ENCODE results near the gene CDH16. TPM values are rescaled to one million over a fixed set of nuclear protein-coding genes. Genes with fewer than 3 reads are reported as not detected.

The CDH16 gene
- total and polyA plus RNA-seq, 3 experiments from 2014 or later: not detected

DNA sequence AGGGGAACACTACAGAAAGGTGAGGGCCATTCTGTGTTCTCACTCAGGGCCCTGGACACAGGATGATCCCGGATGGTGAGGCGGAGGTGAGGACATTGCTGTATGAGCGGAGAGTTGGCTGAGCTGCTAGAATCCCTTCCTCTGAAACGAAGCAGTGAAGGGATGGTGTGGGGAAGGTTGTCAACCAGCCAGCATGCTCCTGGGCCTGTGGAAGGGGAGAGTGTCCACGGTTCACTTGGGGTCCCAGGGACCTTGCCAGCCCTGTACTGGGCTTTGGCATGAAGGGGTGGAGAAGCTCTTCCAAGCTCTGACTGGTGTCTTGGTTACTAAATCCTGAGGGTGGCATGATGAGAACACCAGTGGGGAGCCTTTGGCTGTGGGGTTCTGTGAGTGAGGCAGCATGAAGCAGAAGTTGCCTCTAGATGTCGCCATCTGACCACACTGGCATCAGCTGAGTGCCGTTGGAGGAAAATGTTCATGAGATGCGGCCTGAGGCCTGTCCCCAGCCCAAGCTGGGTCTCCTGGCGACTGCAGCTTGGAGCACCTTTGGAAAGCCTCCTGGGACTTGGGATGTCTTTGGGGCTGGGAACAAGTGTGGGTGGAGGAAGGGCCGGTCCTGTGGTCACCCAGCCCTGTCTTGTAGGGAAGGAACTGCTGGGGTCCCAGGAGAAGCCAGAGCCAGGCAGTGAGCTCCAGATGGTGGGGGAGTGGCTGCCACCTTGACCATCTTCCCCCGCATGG is 23.6 kb downstream of the CDH16 start:
- H3K9me3 ChIP-seq (ENCODE audit: low read length): no peaks in the 10 kb centered on the region
- no peaks in the 10 kb centered on the region for H3K36me3 ChIP-seq (ENCODE audit: insufficient read depth, low read length)
- ChIA-PET CTCF (interaction anchor here (0.9 to 2.1 kb wide), 8 partner anchors 11 to 290 kb away, joined by 3 to 10 read pairs (median 4); partner anchors contain the start of genes PDP2 and RRAD), POLR2A (no interaction called here)
- Mint-ChIP-seq H3K4me3 (peak overlapping the region in 1 of 7 donors; percentile 19), H3K27me3 (no peaks in the 10 kb centered on the region), H3K27ac (peak overlapping the region in 2 of 8 donors; percentile 47 to 52), H3K4me1 (peaks cover 3 to 10% (median 4%) of the 10 kb centered on the region in 3 donors), H3K9me3 (no peaks in the 10 kb centered on the region), H3K36me3 (peaks cover 0 to 6% (median 2%) of the 10 kb centered on the region in 3 donors)
- no peaks in the 10 kb centered on the region for H3K4me1 ChIP-seq (ENCODE audit: insufficient read depth, low read length)
- no peak overlapping the region for H3K27ac ChIP-seq (ENCODE audit: low read depth, low read length)
- H3K27me3 ChIP-seq (ENCODE audit: insufficient read depth, low read length, poor library complexity, severe bottlenecking): no peaks in the 10 kb centered on the region
- H3K4me3 ChIP-seq (ENCODE audit: low read length): no peak overlapping the region
- DNase-seq: peak; percentile 28 to 63 (median 31)

- H3K9me3 Mint-ChIP-seq: no peaks in the 10 kb centered on the region
- peaks cover 0 to 6% (median 2%) of the 10 kb centered on the region in 3 donors for H3K36me3 Mint-ChIP-seq
- peak overlapping the region in 1 of 8 donors; percentile 33 for H3K27ac Mint-ChIP-seq
- H3K4me1 ChIP-seq (ENCODE audit: insufficient read depth, low read length): no peaks in the 10 kb centered on the region
- H3K4me3 Mint-ChIP-seq: no peak overlapping the region
- H3K27me3 Mint-ChIP-seq: no peaks in the 10 kb centered on the region
- no peak overlapping the region for H3K4me3 ChIP-seq (ENCODE audit: low read length)
- H3K27ac ChIP-seq (ENCODE audit: low read depth, low read length): no peak overlapping the region
- no peak for DNase-seq
- no peaks in the 10 kb centered on the region for H3K9me3 ChIP-seq (ENCODE audit: low read length)
- ChIA-PET CTCF (interaction anchor here (1.1 to 2.1 kb wide), 5 partner anchors 13 to 37 kb away, joined by 3 to 10 read pairs (median 4); partner anchors contain the start of genes PDP2 and RRAD), POLR2A (interaction anchor here (0.6 kb wide), 1 partner anchor 1177 kb away, joined by 4 read pairs; no protein-coding TSS in a partner anchor)
- no peaks in the 10 kb centered on the region for H3K36me3 ChIP-seq (ENCODE audit: insufficient read depth, low read length)
- H3K27me3 ChIP-seq (ENCODE audit: insufficient read depth, low read length, poor library complexity, severe bottlenecking): no peaks in the 10 kb centered on the region
- H3K4me1 Mint-ChIP-seq: peaks cover 3 to 10% (median 4%) of the 10 kb centered on the region in 3 donors
Observed at GRCh38 chr16:66894055-66894454, 24.6 kb downstream of the CDH16 start.

GRCh38 chr16:66891797-66892196 is 26.9 kb downstream of the CDH16 start:
- no peaks in the 10 kb centered on the region for H3K36me3 ChIP-seq (ENCODE audit: insufficient read depth, low read length)
- POLR2A ChIA-PET: interaction anchor here (0.6 to 1.5 kb wide), 4 partner anchors 11 to 370 kb away, joined by 3 to 14 read pairs (median 6); partner anchors contain the start of genes NAE1 and PDP2

GRCh38 chr16:66891360-66891759 is 27.3 kb downstream of the CDH16 start:
- H3K4me3 Mint-ChIP-seq: no peak overlapping the region

More at GRCh38 chr16:66891797-66892196, 26.9 kb downstream of the CDH16 start:
- H3K27me3 Mint-ChIP-seq: no peaks in the 10 kb centered on the region
- H3K27ac ChIP-seq (ENCODE audit: low read depth, low read length): no peak overlapping the region
- H3K36me3 Mint-ChIP-seq: peaks cover 0 to 20% (median 0%) of the 10 kb centered on the region in 3 donors
- no peak overlapping the region for H3K4me3 Mint-ChIP-seq
- no peak overlapping the region for H3K27ac Mint-ChIP-seq
- no peaks in the 10 kb centered on the region for H3K4me1 ChIP-seq (ENCODE audit: insufficient read depth, low read length)
- no peak overlapping the region for H3K4me3 ChIP-seq (ENCODE audit: low read length)
- CTCF ChIA-PET: interaction anchor here (1.4 to 1.8 kb wide), 2 partner anchors 11 to 19 kb away, joined by 4 to 5 read pairs; partner anchors contain the start of gene PDP2
- peaks cover 9 to 22% (median 11%) of the 10 kb centered on the region in 3 donors for H3K4me1 Mint-ChIP-seq
- no peaks in the 10 kb centered on the region for H3K9me3 Mint-ChIP-seq
- no peak for DNase-seq
- no peaks in the 10 kb centered on the region for H3K9me3 ChIP-seq (ENCODE audit: low read length)
- H3K27me3 ChIP-seq (ENCODE audit: insufficient read depth, low read length, poor library complexity, severe bottlenecking): no peaks in the 10 kb centered on the region

GRCh38 chr16:66890799-66891198 is 27.9 kb downstream of the CDH16 start:
- CTCF ChIA-PET: interaction anchor here (0.9 to 1.8 kb wide), 2 partner anchors 13 to 18 kb away, joined by 3 to 5 read pairs; no protein-coding TSS in a partner anchor
- Mint-ChIP-seq H3K27ac (peak overlapping the region in 2 of 8 donors; percentile 27 to 32), H3K4me1 (peaks cover 13 to 29% (median 16%) of the 10 kb centered on the region in 3 donors), H3K4me3 (no peak overlapping the region), H3K9me3 (no peaks in the 10 kb centered on the region), H3K36me3 (peaks cover 0 to 29% (median under 1%) of the 10 kb centered on the region in 3 donors), H3K27me3 (no peaks in the 10 kb centered on the region)
- Histone ChIP-seq H3K27ac (ENCODE audit: low read depth, low read length) (no peak overlapping the region), H3K27me3 (ENCODE audit: insufficient read depth, low read length, poor library complexity, severe bottlenecking) (no peaks in the 10 kb centered on the region), H3K4me3 (ENCODE audit: low read length) (no peak overlapping the region), H3K9me3 (ENCODE audit: low read length) (no peaks in the 10 kb centered on the region), H3K4me1 (ENCODE audit: insufficient read depth, low read length) (no peaks in the 10 kb centered on the region), H3K36me3 (ENCODE audit: insufficient read depth, low read length) (peaks cover 2% of the 10 kb centered on the region)
- POLR2A ChIA-PET: no interaction called here
- no peak for DNase-seq

More at GRCh38 chr16:66891360-66891759, 27.3 kb downstream of the CDH16 start:
- H3K36me3 Mint-ChIP-seq: peaks cover 0 to 25% (median 0%) of the 10 kb centered on the region in 3 donors
- no peaks in the 10 kb centered on the region for H3K9me3 ChIP-seq (ENCODE audit: low read length)
- DNase-seq: no peak
- no peak overlapping the region for H3K4me3 ChIP-seq (ENCODE audit: low read length)
- ChIA-PET POLR2A (interaction anchor here (1.5 kb wide), 1 partner anchor 11 kb away, joined by 9 read pairs; the partner anchor contains the start of gene PDP2), CTCF (interaction anchor here (1.8 kb wide), 1 partner anchor 19 kb away, joined by 5 read pairs; no protein-coding TSS in a partner anchor)
- H3K27me3 Mint-ChIP-seq: no peaks in the 10 kb centered on the region
- peak overlapping the region in 3 of 8 donors; percentile 27 to 57 (median 33) for H3K27ac Mint-ChIP-seq
- no peaks in the 10 kb centered on the region for H3K4me1 ChIP-seq (ENCODE audit: insufficient read depth, low read length)
- H3K36me3 ChIP-seq (ENCODE audit: insufficient read depth, low read length): no peaks in the 10 kb centered on the region
- H3K27ac ChIP-seq (ENCODE audit: low read depth, low read length): no peak overlapping the region
- peaks cover 13 to 26% (median 14%) of the 10 kb centered on the region in 3 donors for H3K4me1 Mint-ChIP-seq
- H3K27me3 ChIP-seq (ENCODE audit: insufficient read depth, low read length, poor library complexity, severe bottlenecking): no peaks in the 10 kb centered on the region
- no peaks in the 10 kb centered on the region for H3K9me3 Mint-ChIP-seq

GRCh38 chr16:66889622-66890021 is 29.1 kb downstream of the CDH16 start:
- Mint-ChIP-seq H3K4me1 (peaks cover 15 to 33% (median 21%) of the 10 kb centered on the region in 3 donors), H3K27me3 (no peaks in the 10 kb centered on the region)
- POLR2A ChIA-PET: no interaction called here

DNA sequence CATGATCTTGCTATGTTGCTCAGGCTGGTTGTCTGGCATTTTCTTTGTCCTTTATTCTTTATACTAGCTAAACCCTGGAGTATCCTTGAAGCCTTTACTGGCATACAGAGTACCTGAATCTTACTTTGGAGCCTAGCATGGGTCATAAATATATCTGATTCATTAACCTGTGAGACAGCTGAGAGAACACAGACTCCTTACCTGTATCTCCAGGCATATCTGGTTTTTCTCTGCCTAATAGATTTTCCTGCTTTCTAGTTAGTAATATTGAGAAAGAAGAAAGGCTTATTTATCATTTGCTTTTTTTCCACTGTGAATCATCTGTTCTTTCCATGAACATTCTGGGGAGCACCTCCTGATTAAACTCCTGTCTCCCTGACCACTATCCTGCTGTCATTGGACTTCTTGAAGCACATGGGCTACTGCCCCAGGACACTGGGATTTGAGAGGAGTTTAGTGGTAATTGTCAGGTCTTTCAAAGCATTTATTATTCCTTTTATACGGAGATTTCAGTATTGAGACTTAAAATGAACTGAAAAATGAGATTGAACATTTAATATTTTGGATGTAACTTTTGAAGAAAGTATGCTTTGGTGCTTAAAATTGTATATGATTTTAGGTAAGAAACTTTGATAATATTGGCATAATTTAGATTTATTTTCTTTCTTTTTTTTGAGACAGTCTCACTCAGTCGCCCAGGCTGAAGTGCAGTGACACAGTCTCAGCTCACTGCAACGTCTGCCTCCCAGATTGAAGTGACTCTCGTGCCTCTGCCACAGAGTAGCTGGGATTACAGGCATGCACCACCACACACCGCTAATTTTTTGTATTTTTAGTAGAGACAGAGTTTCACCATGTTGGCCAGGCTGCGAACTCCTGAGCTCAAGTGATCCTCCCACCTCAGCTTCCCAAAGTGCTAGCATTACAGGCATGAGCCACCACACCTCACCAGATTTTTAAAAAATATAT is 29.8 kb downstream of the CDH16 start:
- ChIA-PET POLR2A (no interaction called here), CTCF (no interaction called here)
- H3K4me3 Mint-ChIP-seq: no peak overlapping the region
- H3K4me3 ChIP-seq (ENCODE audit: low read length): no peak overlapping the region
- H3K36me3 ChIP-seq (ENCODE audit: insufficient read depth, low read length): peaks cover 17% of the 10 kb centered on the region
- H3K9me3 ChIP-seq (ENCODE audit: low read length): no peaks in the 10 kb centered on the region
- no peak overlapping the region for H3K27ac ChIP-seq (ENCODE audit: low read depth, low read length)
- H3K27me3 Mint-ChIP-seq: no peaks in the 10 kb centered on the region
- peak overlapping the region in 4 of 8 donors; percentile 4 to 64 (median 22) for H3K27ac Mint-ChIP-seq
- H3K4me1 Mint-ChIP-seq: peaks cover 17 to 35% (median 25%) of the 10 kb centered on the region in 3 donors
- DNase-seq: no peak
- peaks cover 5 to 47% (median 5%) of the 10 kb centered on the region in 3 donors for H3K36me3 Mint-ChIP-seq
- no peaks in the 10 kb centered on the region for H3K9me3 Mint-ChIP-seq
- H3K4me1 ChIP-seq (ENCODE audit: insufficient read depth, low read length): no peaks in the 10 kb centered on the region
- H3K27me3 ChIP-seq (ENCODE audit: insufficient read depth, low read length, poor library complexity, severe bottlenecking): no peaks in the 10 kb centered on the region

More at GRCh38 chr16:66889622-66890021, 29.1 kb downstream of the CDH16 start:
- Histone ChIP-seq H3K27ac (ENCODE audit: low read depth, low read length) (no peak overlapping the region), H3K4me3 (ENCODE audit: low read length) (no peak overlapping the region), H3K27me3 (ENCODE audit: insufficient read depth, low read length, poor library complexity, severe bottlenecking) (no peaks in the 10 kb centered on the region), H3K36me3 (ENCODE audit: insufficient read depth, low read length) (peaks cover 12% of the 10 kb centered on the region), H3K9me3 (ENCODE audit: low read length) (no peaks in the 10 kb centered on the region), H3K4me1 (ENCODE audit: insufficient read depth, low read length) (no peaks in the 10 kb centered on the region)
- Mint-ChIP-seq H3K4me3 (no peak overlapping the region), H3K27ac (peak overlapping the region in 4 of 8 donors; percentile 12 to 64 (median 35)), H3K9me3 (no peaks in the 10 kb centered on the region), H3K36me3 (peaks cover 3 to 41% (median 5%) of the 10 kb centered on the region in 3 donors)
- DNase-seq: no peak
- CTCF ChIA-PET: no interaction called here
